Islet of Langerhans (tissue), 1 donor: ENCODE measurements around the gene FAM83E.

Experiments
- FAIRE-seq: peaks from one replicate; lab custom pipeline; 2011; peaks lifted over from hg19 to GRCh38; lab: Jason Lieb, UNC

Gene FAM83E

DNA sequence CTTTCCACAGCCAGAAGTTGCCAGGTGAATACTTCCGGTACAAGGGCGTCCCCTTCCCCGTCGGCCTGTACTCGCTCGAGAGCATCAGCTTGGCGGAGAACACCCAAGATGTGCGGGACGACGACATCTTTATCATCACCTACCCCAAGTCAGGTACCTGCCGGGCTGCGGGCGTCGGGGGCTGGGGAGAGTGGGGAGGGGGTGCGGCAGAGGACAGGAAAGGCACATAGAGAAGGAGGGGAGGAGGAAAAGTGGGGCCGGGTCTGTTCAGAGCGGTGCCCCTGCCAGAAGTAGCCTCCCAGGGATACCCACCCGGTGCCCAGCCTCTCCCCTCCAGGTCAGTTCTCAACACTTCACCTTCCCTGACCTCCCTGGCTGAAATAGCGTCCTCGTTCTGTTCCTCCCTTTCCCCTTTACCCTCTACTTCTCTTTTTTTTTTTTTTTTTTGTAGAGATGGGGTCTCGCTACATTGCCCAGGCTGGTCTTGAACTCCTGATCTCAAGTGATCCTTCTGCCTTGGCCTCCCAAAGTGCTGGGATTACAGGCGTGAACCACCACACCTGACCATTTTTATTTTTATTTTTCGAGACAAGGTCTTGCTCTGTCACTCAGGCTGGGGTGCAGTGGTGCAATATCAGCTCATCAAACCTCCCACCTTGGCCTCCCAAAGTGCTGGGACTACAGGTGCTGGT, 38.8 kb downstream of the FAM83E start:
- FAIRE-seq = no peak

DNA sequence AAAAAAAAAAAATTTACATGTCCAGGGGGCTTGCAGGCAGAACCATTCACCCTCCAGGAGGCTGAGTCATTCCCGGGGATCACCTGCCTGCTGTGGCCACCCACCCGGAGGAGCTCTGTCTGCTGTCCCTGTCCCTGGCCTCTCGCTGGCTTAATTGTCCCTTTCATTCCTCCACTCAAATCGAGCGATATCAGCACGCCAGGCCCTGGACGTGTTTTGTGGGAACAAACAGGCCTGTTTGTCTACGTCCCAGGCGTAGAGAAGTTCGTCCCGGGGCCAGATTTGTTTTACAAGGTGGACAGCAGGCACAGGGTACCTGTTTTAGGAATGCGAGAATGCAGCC, 41.7 kb downstream of the FAM83E start:
- FAIRE-seq = no peak

DNA sequence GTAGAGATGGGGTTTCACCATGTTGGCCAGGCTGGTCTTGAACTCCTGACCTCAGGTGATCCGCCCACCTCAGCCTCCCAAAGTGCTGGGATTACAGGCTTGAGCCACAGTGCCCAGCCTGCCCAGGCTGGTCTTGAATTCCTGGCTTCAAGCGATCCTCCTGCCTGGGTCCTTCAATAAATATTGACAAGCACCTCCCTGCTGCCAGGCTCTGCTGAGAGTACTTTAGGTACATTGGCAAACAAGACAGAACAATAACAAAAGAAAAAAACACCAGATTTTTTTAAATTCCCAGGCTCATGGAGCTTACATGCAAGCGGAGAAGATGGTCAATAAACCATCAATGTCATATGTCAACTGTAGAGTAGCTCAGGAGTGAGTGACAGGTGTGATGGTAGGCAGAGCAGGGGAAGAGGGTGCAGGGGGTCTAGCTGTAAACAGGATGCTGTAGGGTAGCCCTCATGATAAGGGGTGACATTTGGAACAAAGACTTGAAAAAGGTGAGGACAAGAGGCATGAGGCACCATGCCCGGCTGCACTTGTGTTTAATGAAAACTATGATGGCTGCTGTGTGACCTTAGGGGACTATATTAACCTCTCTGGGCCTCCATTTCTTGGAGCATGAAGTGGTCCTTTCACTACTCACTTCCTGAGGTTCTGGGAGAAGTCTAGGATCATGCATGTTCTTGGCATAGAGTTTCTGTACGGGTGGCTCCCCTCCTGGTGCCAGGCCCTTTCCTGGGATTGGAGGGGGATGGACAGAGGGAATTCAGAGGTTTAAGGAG, 43.3 kb downstream of the FAM83E start:
- FAIRE-seq = no peak

DNA sequence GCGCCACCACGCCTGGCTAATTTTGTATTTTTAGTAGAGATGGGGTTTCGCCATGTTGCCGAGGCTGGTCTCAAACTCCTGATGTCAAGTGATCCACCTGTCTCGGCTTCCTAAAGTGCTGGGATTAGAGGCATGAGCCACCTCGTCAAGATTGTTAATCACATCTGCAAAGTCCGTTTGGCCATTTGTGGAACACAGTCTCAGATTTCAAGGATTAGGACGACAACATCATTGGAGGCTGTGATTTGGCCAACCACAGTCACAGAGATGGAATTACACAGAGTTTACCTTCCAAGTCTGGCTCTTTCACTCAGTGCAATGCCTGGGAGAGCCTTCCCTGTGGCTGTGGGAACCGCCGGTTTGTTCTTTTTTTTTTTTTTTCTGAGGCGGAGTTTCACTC, 45.1 kb downstream of the FAM83E start:
- no peak for FAIRE-seq

DNA sequence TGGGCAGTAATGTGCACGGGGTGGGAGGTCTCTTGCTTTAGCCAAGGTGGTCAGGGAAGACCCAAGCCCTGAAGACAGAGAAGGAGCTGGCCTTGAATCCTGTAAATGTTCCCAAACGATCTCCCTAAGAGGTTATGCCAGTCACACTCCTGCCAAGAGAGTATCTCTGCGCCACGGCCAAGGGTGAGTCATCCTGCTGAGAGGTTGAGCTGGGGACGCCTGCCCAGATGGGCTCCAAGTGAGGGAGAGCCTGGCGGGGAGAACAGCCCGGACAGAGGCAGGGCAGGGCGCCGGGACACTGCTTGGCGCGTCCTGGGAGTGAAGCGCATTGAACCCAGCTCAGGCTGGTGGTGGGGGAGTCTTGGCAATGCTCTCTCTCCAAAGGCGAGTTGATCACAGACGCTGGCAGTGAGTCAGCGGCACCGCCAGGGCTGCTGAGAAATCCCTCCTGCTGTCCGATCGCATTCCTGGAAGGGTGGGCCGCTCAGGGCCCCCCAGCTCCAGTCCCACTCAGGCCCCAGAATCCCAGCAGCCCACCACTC, 46.5 kb downstream of the FAM83E start:
- FAIRE-seq = no peak

DNA sequence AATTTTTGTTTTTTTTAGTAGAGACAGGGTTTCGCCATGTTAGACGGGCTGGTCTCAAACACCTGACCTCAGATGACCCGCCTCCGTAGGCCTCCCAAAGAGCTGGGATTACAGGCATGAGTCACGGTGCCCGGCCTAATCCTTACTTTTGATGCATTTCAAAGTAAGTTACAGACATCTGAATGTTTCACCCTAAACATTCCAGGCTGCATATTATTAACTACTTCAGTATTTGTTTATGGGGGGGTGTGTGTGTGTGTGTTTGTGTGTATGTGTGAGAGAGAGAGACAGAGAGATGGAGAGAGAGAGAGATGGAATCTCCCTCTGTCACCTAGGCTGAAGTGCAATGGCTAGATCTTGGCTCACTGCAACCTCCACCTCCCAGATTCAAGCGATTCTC, 49.8 kb downstream of the FAM83E start:
- FAIRE-seq = no peak
